Measurements from ENCODE around the gene TRIM28.

GRCh38 chr19:58514564-58515022, 29.3 kb upstream of the TRIM28 start:
- TF ChIP-seq POLR2AphosphoS5 (IDR thresholded peaks at IDR 0.05) (no peak), TAF1 (IDR thresholded peaks at IDR 0.05; ENCODE audit: low read depth) (no peak), EZH2 (IDR thresholded peaks at IDR 0.05; ENCODE audit: borderline replicate concordance, insufficient read depth, low read length, poor library complexity, severe bottlenecking) (no peak), EP300 (conservative IDR thresholded peaks at IDR 0.05; ENCODE audit: poor library complexity, severe bottlenecking) (no peak), RAD21 (conservative IDR thresholded peaks at IDR 0.05) (no peak), REST (IDR thresholded peaks at IDR 0.05; ENCODE audit: borderline replicate concordance) (no peak)
- TF ChIP-seq, protein P1, sequence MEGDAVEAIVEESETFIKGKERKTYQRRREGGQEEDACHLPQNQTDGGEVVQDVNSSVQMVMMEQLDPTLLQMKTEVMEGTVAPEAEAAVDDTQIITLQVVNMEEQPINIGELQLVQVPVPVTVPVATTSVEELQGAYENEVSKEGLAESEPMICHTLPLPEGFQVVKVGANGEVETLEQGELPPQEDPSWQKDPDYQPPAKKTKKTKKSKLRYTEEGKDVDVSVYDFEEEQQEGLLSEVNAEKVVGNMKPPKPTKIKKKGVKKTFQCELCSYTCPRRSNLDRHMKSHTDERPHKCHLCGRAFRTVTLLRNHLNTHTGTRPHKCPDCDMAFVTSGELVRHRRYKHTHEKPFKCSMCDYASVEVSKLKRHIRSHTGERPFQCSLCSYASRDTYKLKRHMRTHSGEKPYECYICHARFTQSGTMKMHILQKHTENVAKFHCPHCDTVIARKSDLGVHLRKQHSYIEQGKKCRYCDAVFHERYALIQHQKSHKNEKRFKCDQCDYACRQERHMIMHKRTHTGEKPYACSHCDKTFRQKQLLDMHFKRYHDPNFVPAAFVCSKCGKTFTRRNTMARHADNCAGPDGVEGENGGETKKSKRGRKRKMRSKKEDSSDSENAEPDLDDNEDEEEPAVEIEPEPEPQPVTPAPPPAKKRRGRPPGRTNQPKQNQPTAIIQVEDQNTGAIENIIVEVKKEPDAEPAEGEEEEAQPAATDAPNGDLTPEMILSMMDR (IDR thresholded peaks at IDR 0.05; ENCODE audit: poor library complexity, severe bottlenecking), result no peak
